ENCODE measurements around the gene ZCCHC24. TPM values are rescaled to one million over a fixed set of nuclear protein-coding genes. Genes with fewer than 3 reads are reported as not detected.

The ZCCHC24 gene
- total RNA-seq, 1 experiment from 2014 or later, result 3.1 TPM

DNA sequence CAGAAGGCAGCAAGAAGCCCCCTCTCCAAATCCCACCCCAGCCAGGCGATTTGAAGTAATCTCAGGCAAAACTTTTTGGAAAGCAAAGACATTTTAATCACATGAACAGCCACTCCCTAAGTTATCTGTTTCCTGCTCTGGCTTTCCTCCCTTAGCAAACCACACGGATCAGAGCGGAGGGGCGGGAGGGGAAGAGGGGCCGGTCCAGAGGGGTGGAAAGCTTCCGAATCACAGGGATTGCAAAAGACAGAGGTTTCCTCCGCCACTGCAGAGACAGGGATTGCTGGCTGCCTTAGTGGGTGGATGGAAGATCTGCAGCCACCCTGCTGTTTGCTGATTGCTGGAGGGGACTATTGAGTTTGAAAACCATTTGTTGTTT lies 41.2 kb downstream of the ZCCHC24 start:
- H3K27me3 ChIP-seq (replicated peaks; ENCODE audit: control insufficient read depth, insufficient read depth, low read length), result no peaks in the 10 kb centered on the region
- Mint-ChIP-seq H3K27ac (ENCODE audit: unreplicated experiment) (no peak overlapping the region), H3K36me3 (ENCODE audit: insufficient read depth, unreplicated experiment) (no peaks in the 10 kb centered on the region), H3K4me1 (ENCODE audit: low read depth, unreplicated experiment) (peaks cover 13% of the 10 kb centered on the region), H3K4me3 (ENCODE audit: unreplicated experiment) (no peak overlapping the region), H3K9me3 (ENCODE audit: unreplicated experiment) (no peaks in the 10 kb centered on the region), H3K27me3 (ENCODE audit: insufficient read depth, unreplicated experiment) (no peaks in the 10 kb centered on the region)
- no peaks in the 10 kb centered on the region for H3K4me1 ChIP-seq
- H3K9me3 ChIP-seq, result no peaks in the 10 kb centered on the region
- CTCF ChIA-PET, result interaction anchor here (0.7 to 1.2 kb wide), 2 partner anchors 56 to 63 kb away, joined by 7 to 8 read pairs; no protein-coding TSS in a partner anchor
- TF ChIP-seq, protein P1, sequence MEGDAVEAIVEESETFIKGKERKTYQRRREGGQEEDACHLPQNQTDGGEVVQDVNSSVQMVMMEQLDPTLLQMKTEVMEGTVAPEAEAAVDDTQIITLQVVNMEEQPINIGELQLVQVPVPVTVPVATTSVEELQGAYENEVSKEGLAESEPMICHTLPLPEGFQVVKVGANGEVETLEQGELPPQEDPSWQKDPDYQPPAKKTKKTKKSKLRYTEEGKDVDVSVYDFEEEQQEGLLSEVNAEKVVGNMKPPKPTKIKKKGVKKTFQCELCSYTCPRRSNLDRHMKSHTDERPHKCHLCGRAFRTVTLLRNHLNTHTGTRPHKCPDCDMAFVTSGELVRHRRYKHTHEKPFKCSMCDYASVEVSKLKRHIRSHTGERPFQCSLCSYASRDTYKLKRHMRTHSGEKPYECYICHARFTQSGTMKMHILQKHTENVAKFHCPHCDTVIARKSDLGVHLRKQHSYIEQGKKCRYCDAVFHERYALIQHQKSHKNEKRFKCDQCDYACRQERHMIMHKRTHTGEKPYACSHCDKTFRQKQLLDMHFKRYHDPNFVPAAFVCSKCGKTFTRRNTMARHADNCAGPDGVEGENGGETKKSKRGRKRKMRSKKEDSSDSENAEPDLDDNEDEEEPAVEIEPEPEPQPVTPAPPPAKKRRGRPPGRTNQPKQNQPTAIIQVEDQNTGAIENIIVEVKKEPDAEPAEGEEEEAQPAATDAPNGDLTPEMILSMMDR (IDR thresholded peaks at IDR 0.05; ENCODE audit: insufficient read depth in 1 of 2, low read depth in 1 of 2, low read length in 1 of 2, severe bottlenecking in 1 of 2, unreplicated experiment in 1 of 2), result no peak
- POLR2A ChIA-PET, result no interaction called here
- H3K4me3 ChIP-seq (ENCODE audit: low read depth, low read length), result no peak overlapping the region
- intact Hi-C loops (cut with micrococcal nuclease; ENCODE audit: unreplicated experiment), result no loop called here
- no peaks in the 10 kb centered on the region for H3K36me3 ChIP-seq (ENCODE audit: control insufficient read depth, insufficient read depth, low read length)
- no TSS peak for BruUV-seq (replicated peaks)
- no peak for DNase-seq

DNA sequence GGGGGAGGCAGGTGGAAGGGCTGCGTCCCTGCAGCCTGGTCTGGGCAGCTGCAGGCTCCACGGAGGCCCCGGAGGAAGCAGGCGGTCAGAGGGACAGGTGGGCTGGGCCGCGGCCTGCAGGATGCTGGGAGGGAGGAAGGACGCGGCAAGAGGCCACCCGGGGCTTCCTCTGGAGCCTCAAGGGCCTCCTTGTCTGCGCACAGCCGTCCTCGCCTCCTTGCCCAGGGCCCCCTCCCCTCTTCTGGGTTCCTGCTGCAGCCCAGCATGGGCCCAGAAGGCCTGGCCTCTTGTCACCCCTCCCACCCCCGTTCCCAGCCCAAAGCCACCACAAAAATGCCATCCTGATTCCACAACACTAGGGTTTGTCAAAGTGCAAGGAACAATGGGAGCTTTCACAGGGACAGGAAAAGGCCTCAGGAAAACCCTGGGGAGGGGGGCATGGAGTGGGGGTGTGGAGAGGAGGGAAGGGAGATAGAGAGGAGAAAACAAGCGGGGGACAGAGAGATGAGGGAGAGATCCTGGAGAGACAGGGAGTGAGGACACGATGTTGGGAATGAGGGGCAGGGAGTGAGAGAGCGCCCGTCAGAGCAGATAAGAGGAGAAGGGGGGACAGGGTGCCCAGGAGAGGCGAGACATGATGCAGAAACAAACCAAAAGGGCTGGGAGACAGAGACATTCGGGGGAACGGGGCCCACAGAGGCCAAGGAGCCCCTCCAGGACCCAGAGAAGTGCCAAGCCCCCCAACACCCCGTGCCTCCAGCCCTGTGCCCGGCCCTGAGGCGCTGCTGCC lies 41.8 kb downstream of the ZCCHC24 start:
- peaks cover 14% of the 10 kb centered on the region for H3K4me1 Mint-ChIP-seq (ENCODE audit: low read depth, unreplicated experiment)
- Histone ChIP-seq H3K4me3 (ENCODE audit: low read depth, low read length) (no peak overlapping the region), H3K27me3 (replicated peaks; ENCODE audit: control insufficient read depth, insufficient read depth, low read length) (no peaks in the 10 kb centered on the region), H3K36me3 (ENCODE audit: control insufficient read depth, insufficient read depth, low read length) (no peaks in the 10 kb centered on the region), H3K9me3 (no peaks in the 10 kb centered on the region), H3K4me1 (no peaks in the 10 kb centered on the region)
- intact Hi-C loops (cut with micrococcal nuclease; ENCODE audit: unreplicated experiment), result no loop called here
- POLR2A ChIA-PET, result no interaction called here
- no TSS peak for BruUV-seq (replicated peaks)
- no peaks in the 10 kb centered on the region for H3K27me3 Mint-ChIP-seq (ENCODE audit: insufficient read depth, unreplicated experiment)
- H3K9me3 Mint-ChIP-seq (ENCODE audit: unreplicated experiment), result no peaks in the 10 kb centered on the region
- CTCF ChIA-PET, result interaction anchor here (0.7 to 1.2 kb wide), 2 partner anchors 57 to 64 kb away, joined by 7 to 8 read pairs; no protein-coding TSS in a partner anchor
- TF ChIP-seq, protein P1 (IDR thresholded peaks at IDR 0.05; ENCODE audit: insufficient read depth in 1 of 2, low read depth in 1 of 2, low read length in 1 of 2, severe bottlenecking in 1 of 2, unreplicated experiment in 1 of 2), result no peak
- DNase-seq, result no peak
- H3K27ac Mint-ChIP-seq (ENCODE audit: unreplicated experiment), result no peak overlapping the region
- H3K4me3 Mint-ChIP-seq (ENCODE audit: unreplicated experiment), result no peak overlapping the region
- H3K36me3 Mint-ChIP-seq (ENCODE audit: insufficient read depth, unreplicated experiment), result no peaks in the 10 kb centered on the region

DNA sequence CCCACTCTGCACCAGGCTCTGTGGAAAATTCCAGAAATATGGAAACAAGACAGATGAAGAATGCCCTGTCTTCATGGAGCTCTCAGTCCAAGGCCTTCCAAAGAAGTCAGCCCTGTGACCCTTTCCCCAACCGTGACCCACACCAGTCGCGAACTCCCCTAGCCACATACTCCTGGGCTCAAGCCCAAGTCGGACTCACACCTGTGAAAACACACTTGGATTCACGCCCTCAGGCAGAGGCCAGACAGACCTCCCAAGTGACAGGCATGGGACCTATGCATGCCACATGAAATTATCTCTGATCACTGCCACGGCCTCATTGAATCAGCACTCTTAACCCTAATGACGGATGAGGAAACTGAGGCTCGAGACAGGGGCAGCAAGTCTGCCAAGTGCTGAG lies 42.5 kb downstream of the ZCCHC24 start:
- H3K36me3 ChIP-seq (ENCODE audit: control insufficient read depth, insufficient read depth, low read length), result no peaks in the 10 kb centered on the region
- no peaks in the 10 kb centered on the region for H3K27me3 ChIP-seq (replicated peaks; ENCODE audit: control insufficient read depth, insufficient read depth, low read length)
- no peaks in the 10 kb centered on the region for H3K9me3 Mint-ChIP-seq (ENCODE audit: unreplicated experiment)
- POLR2A ChIA-PET, result no interaction called here
- H3K4me3 ChIP-seq (ENCODE audit: low read depth, low read length), result no peak overlapping the region
- H3K27me3 Mint-ChIP-seq (ENCODE audit: insufficient read depth, unreplicated experiment), result no peaks in the 10 kb centered on the region
- no peak overlapping the region for H3K4me3 Mint-ChIP-seq (ENCODE audit: unreplicated experiment)
- H3K9me3 ChIP-seq, result no peaks in the 10 kb centered on the region
- H3K27ac Mint-ChIP-seq (ENCODE audit: unreplicated experiment), result no peak overlapping the region
- BruUV-seq (replicated peaks), result no TSS peak
- CTCF ChIA-PET, result no interaction called here
- peaks cover 14% of the 10 kb centered on the region for H3K4me1 Mint-ChIP-seq (ENCODE audit: low read depth, unreplicated experiment)
- TF ChIP-seq, protein P1 (IDR thresholded peaks at IDR 0.05; ENCODE audit: insufficient read depth in 1 of 2, low read depth in 1 of 2, low read length in 1 of 2, severe bottlenecking in 1 of 2, unreplicated experiment in 1 of 2), result no peak
- no peaks in the 10 kb centered on the region for H3K4me1 ChIP-seq
- no peak for DNase-seq
- H3K36me3 Mint-ChIP-seq (ENCODE audit: insufficient read depth, unreplicated experiment), result no peaks in the 10 kb centered on the region
- intact Hi-C loops (cut with micrococcal nuclease; ENCODE audit: unreplicated experiment), result no loop called here

Measured in Caco-2 (cell line).